ENCODE measurements around the gene SLCO3A1. TPM values are rescaled to one million over a fixed set of nuclear protein-coding genes. Genes with fewer than 3 reads are reported as not detected.

The SLCO3A1 gene
- total RNA-seq, 1 experiment from 2014 or later = not detected

- no peaks in the 10 kb centered on the region for H3K9me3 ChIP-seq
- ChIA-PET POLR2A (no interaction called here), CTCF (interaction anchor here (1.1 kb wide), 1 partner anchor 48 kb away, joined by 3 read pairs; no protein-coding TSS in a partner anchor)
- H3K4me3 ChIP-seq (ENCODE audit: low read depth, low read length) = no peak overlapping the region
- no TSS peak for BruUV-seq (replicated peaks)
- Mint-ChIP-seq H3K36me3 (ENCODE audit: insufficient read depth, unreplicated experiment) (peaks cover 4% of the 10 kb centered on the region), H3K27me3 (ENCODE audit: insufficient read depth, unreplicated experiment) (peaks cover 7% of the 10 kb centered on the region), H3K27ac (ENCODE audit: unreplicated experiment) (no peak overlapping the region), H3K4me1 (ENCODE audit: low read depth, unreplicated experiment) (no peaks in the 10 kb centered on the region), H3K9me3 (ENCODE audit: unreplicated experiment) (no peaks in the 10 kb centered on the region), H3K4me3 (ENCODE audit: unreplicated experiment) (no peak overlapping the region)
- DNase-seq = no peak
- no peak for TF ChIP-seq CTCF (IDR thresholded peaks at IDR 0.05; ENCODE audit: insufficient read depth in 1 of 2, low read depth in 1 of 2, low read length in 1 of 2, severe bottlenecking in 1 of 2, unreplicated experiment in 1 of 2)
- H3K4me1 ChIP-seq = no peaks in the 10 kb centered on the region
- intact Hi-C loops (cut with micrococcal nuclease; ENCODE audit: unreplicated experiment) = no loop called here
- no peaks in the 10 kb centered on the region for H3K27me3 ChIP-seq (replicated peaks; ENCODE audit: control insufficient read depth, insufficient read depth, low read length)
- no peaks in the 10 kb centered on the region for H3K36me3 ChIP-seq (ENCODE audit: control insufficient read depth, insufficient read depth, low read length)
These were observed 195.9 kb downstream of the SLCO3A1 start for GRCh38 chr15:92049290-92049989.

GRCh38 chr15:92050220-92050898 is 196.9 kb downstream of the SLCO3A1 start:
- no peak overlapping the region for H3K4me3 Mint-ChIP-seq (ENCODE audit: unreplicated experiment)

GRCh38 chr15:92051716-92052115 is 198.2 kb downstream of the SLCO3A1 start:
- H3K4me3 Mint-ChIP-seq (ENCODE audit: unreplicated experiment) = no peak overlapping the region
- no peaks in the 10 kb centered on the region for H3K36me3 ChIP-seq (ENCODE audit: control insufficient read depth, insufficient read depth, low read length)
- H3K4me1 ChIP-seq = no peaks in the 10 kb centered on the region
- H3K4me3 ChIP-seq (ENCODE audit: low read depth, low read length) = no peak overlapping the region
- H3K27ac Mint-ChIP-seq (ENCODE audit: unreplicated experiment) = no peak overlapping the region
- DNase-seq = no peak
- intact Hi-C loops (cut with micrococcal nuclease; ENCODE audit: unreplicated experiment) = no loop called here
- H3K27me3 ChIP-seq (replicated peaks; ENCODE audit: control insufficient read depth, insufficient read depth, low read length) = no peaks in the 10 kb centered on the region
- TF ChIP-seq CTCF (IDR thresholded peaks at IDR 0.05; ENCODE audit: insufficient read depth in 1 of 2, low read depth in 1 of 2, low read length in 1 of 2, severe bottlenecking in 1 of 2, unreplicated experiment in 1 of 2) = no peak
- ChIA-PET CTCF (no interaction called here), POLR2A (no interaction called here)
- no peaks in the 10 kb centered on the region for H3K9me3 Mint-ChIP-seq (ENCODE audit: unreplicated experiment)
- H3K27me3 Mint-ChIP-seq (ENCODE audit: insufficient read depth, unreplicated experiment) = peaks cover 12% of the 10 kb centered on the region
- BruUV-seq (replicated peaks) = no TSS peak
- H3K4me1 Mint-ChIP-seq (ENCODE audit: low read depth, unreplicated experiment) = no peaks in the 10 kb centered on the region
- no peaks in the 10 kb centered on the region for H3K9me3 ChIP-seq
- peaks cover 4% of the 10 kb centered on the region for H3K36me3 Mint-ChIP-seq (ENCODE audit: insufficient read depth, unreplicated experiment)

More at GRCh38 chr15:92050220-92050898, 196.9 kb downstream of the SLCO3A1 start:
- TF ChIP-seq CTCF (IDR thresholded peaks at IDR 0.05; ENCODE audit: insufficient read depth in 1 of 2, low read depth in 1 of 2, low read length in 1 of 2, severe bottlenecking in 1 of 2, unreplicated experiment in 1 of 2) = no peak
- CTCF ChIA-PET = interaction anchor here (1.1 kb wide), 1 partner anchor 47 kb away, joined by 3 read pairs; no protein-coding TSS in a partner anchor
- Mint-ChIP-seq H3K9me3 (ENCODE audit: unreplicated experiment) (no peaks in the 10 kb centered on the region), H3K4me1 (ENCODE audit: low read depth, unreplicated experiment) (no peaks in the 10 kb centered on the region), H3K36me3 (ENCODE audit: insufficient read depth, unreplicated experiment) (peaks cover 4% of the 10 kb centered on the region), H3K27me3 (ENCODE audit: insufficient read depth, unreplicated experiment) (peaks cover 7% of the 10 kb centered on the region), H3K27ac (ENCODE audit: unreplicated experiment) (no peak overlapping the region)
- no TSS peak for BruUV-seq (replicated peaks)
- Histone ChIP-seq H3K9me3 (no peaks in the 10 kb centered on the region), H3K36me3 (ENCODE audit: control insufficient read depth, insufficient read depth, low read length) (no peaks in the 10 kb centered on the region), H3K4me3 (ENCODE audit: low read depth, low read length) (no peak overlapping the region), H3K27me3 (replicated peaks; ENCODE audit: control insufficient read depth, insufficient read depth, low read length) (no peaks in the 10 kb centered on the region), H3K4me1 (no peaks in the 10 kb centered on the region)
- POLR2A ChIA-PET = no interaction called here
- no peak for DNase-seq
- intact Hi-C loops (cut with micrococcal nuclease; ENCODE audit: unreplicated experiment) = no loop called here

Measured in Caco-2 (cell line).